Measurements from ENCODE around the gene HLA-DQB2.

DNA sequence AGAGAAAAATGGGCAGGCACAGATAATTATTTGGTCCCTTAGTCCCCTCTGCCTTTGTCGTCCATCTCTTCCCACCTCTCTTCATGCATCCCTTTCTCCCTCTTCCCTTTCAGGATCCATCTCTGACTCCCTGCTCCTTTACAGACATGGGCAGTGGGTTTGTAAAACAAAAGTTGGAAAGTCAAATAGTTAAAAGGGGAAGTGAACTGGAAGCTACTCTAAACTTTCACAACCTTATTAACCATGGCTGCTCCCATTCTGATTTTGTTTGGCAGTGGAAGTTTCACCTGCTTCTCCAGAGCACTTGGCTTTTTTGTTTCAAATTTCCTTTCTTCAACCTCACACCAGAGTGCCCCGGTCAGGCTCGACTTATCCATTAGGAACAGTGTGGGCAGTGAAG is 21.0 kb downstream of the HLA-DQB2 start:
- TF ChIP-seq, protein P1, sequence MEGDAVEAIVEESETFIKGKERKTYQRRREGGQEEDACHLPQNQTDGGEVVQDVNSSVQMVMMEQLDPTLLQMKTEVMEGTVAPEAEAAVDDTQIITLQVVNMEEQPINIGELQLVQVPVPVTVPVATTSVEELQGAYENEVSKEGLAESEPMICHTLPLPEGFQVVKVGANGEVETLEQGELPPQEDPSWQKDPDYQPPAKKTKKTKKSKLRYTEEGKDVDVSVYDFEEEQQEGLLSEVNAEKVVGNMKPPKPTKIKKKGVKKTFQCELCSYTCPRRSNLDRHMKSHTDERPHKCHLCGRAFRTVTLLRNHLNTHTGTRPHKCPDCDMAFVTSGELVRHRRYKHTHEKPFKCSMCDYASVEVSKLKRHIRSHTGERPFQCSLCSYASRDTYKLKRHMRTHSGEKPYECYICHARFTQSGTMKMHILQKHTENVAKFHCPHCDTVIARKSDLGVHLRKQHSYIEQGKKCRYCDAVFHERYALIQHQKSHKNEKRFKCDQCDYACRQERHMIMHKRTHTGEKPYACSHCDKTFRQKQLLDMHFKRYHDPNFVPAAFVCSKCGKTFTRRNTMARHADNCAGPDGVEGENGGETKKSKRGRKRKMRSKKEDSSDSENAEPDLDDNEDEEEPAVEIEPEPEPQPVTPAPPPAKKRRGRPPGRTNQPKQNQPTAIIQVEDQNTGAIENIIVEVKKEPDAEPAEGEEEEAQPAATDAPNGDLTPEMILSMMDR (optimal IDR thresholded peaks at IDR 0.05 in 1 of 3, IDR thresholded peaks at IDR 0.05 in 1 of 3, conservative IDR thresholded peaks at IDR 0.05 in 1 of 3; ENCODE audit: extremely low read depth in 1 of 3, insufficient read depth in 2 of 3, low read length in 3 of 3) = no peak
- TF ChIP-seq EZH2 (IDR thresholded peaks at IDR 0.05; ENCODE audit: low read length) = no peak
